DND-41 (cell line): ENCODE data around the gene SH3RF3.

Experiments used
- ATAC-seq: fragments of 200-7000 bp; cut with Tn5 transposase; 3 replicates; pipeline ENCODE4 v1.9.1; 2021; ENCODE audit warnings: low read depth; ENCODE audit not compliant: insufficient read depth
- DNase-seq: peaks from one replicate; pipeline ENCODE4 v3.0.0-alpha.2; 2020
- H2AFZ ChIP-seq: 2 replicates; pipeline ENCODE4 v1.6.0; 2012; ENCODE audit warnings: low read depth, low read length
- H3K27ac ChIP-seq: 2 replicates; pipeline ENCODE4 v1.5.1; 2012; ENCODE audit warnings: low read length, inconsistent platforms
- H3K27me3 ChIP-seq: fragments of 200-600 bp; sonication (generic); 2 replicates; pipeline ENCODE4 v1.6.0; 2012; ENCODE audit warnings: low read length, mild to moderate bottlenecking, inconsistent platforms; ENCODE audit not compliant: insufficient read depth, poor library complexity
- H3K36me3 ChIP-seq: 2 replicates; pipeline ENCODE4 v1.5.1; 2012; ENCODE audit warnings: low read length, inconsistent platforms; ENCODE audit not compliant: insufficient read depth
- H3K4me1 ChIP-seq: 2 replicates; pipeline ENCODE4 v1.5.1; 2012; ENCODE audit warnings: mild to moderate bottlenecking, low read length; ENCODE audit not compliant: insufficient read depth
- H3K4me2 ChIP-seq: 2 replicates; pipeline ENCODE4 v1.6.0; 2012; ENCODE audit warnings: mild to moderate bottlenecking, moderate library complexity, low read length, inconsistent platforms; ENCODE audit not compliant: insufficient read depth
- H3K4me3 ChIP-seq, 2 experiments: fragments of 200-600 bp in 1 of 2; shearing (Covaris generic) in 1 of 2; 2 replicates each; pipeline ENCODE4 v1.5.1; 2012 to 2016; ENCODE audit warnings: inconsistent platforms in 2 of 2, low read length in 2 of 2, mild to moderate bottlenecking in 2 of 2, low read depth in 1 of 2, moderate library complexity in 1 of 2
- H3K79me2 ChIP-seq: 2 replicates; pipeline ENCODE4 v1.6.0; 2012; ENCODE audit warnings: low read length, inconsistent platforms; ENCODE audit not compliant: insufficient read depth
- H3K9ac ChIP-seq: 2 replicates; pipeline ENCODE4 v1.6.0; 2012; ENCODE audit warnings: low read depth, mild to moderate bottlenecking, inconsistent platforms, low read length, moderate library complexity
- H3K9me3 ChIP-seq: 2 replicates; pipeline ENCODE4 v1.5.1; 2012; ENCODE audit warnings: low read length, moderate library complexity, mild to moderate bottlenecking, inconsistent platforms; ENCODE audit not compliant: insufficient read depth, severe bottlenecking
- H4K20me1 ChIP-seq: 2 replicates; pipeline ENCODE4 v1.6.0; 2012; ENCODE audit warnings: low read length; ENCODE audit not compliant: insufficient read depth
- EZH2 ChIP-seq: IDR thresholded peaks from 3 replicates; pipeline ENCODE4 v1.6.1; 2012; ENCODE audit warnings: borderline replicate concordance, low read depth, mild to moderate bottlenecking, moderate library complexity, low read length, inconsistent platforms; ENCODE audit not compliant: severe bottlenecking
- TF ChIP-seq, protein P1 (sequence below): IDR thresholded peaks from 2 replicates; pipeline ENCODE4 v1.5.1; 2012; ENCODE audit warnings: borderline replicate concordance, low read length, moderate library complexity, mild to moderate bottlenecking; ENCODE audit not compliant: poor library complexity, severe bottlenecking; ENCODE audit errors: extremely low read depth

Gene SH3RF3

DNA sequence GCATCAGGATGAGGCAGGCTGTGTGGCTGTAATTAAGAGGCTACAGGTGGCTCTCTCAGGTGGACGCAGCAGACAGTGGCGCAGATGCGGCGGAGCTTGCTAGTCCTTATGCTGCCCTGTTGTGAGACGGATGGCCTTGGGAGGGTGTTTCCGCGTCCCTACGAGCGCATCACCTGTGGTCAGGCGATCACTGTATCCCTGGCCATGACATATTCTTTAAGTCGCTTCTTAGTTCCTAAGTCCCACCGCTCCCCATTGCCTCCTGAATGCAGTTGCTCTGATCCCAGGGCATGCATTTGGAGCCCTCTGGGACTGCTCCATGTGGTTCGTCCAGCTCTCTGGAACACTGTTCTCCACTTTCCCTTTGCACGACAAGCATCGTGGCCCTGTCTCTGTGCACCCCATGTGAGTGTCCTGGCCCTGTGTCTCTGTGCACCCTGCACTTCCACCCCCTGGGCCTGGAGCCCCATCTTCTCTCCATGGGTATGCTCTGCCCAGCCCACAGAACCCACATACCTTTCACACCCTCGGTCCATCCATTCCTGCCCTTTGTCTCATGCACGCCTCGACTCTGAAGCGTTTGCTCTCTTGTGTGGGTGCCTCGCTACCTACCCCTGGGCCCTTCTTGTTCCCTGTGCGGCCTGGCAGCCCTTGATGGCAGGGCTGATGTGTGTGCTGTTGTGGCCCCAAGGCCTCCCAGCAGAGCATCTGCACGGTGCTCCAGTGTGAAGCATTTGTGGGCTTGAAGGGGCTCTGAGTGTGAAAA is 74.4 kb downstream of the SH3RF3 start:
- no peak overlapping the region for H3K27ac ChIP-seq
- no peak for TF ChIP-seq EZH2
- TF ChIP-seq, protein P1, sequence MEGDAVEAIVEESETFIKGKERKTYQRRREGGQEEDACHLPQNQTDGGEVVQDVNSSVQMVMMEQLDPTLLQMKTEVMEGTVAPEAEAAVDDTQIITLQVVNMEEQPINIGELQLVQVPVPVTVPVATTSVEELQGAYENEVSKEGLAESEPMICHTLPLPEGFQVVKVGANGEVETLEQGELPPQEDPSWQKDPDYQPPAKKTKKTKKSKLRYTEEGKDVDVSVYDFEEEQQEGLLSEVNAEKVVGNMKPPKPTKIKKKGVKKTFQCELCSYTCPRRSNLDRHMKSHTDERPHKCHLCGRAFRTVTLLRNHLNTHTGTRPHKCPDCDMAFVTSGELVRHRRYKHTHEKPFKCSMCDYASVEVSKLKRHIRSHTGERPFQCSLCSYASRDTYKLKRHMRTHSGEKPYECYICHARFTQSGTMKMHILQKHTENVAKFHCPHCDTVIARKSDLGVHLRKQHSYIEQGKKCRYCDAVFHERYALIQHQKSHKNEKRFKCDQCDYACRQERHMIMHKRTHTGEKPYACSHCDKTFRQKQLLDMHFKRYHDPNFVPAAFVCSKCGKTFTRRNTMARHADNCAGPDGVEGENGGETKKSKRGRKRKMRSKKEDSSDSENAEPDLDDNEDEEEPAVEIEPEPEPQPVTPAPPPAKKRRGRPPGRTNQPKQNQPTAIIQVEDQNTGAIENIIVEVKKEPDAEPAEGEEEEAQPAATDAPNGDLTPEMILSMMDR = no peak
- ATAC-seq (no peak), DNase-seq (no peak)
- no peak overlapping the region for H3K9ac ChIP-seq
- H3K27me3 ChIP-seq = peaks cover 45% of the 10 kb centered on the region
- H3K79me2 ChIP-seq = no peaks in the 10 kb centered on the region
- H3K4me1 ChIP-seq = no peaks in the 10 kb centered on the region
- no peaks in the 10 kb centered on the region for H3K36me3 ChIP-seq
- H3K4me2 ChIP-seq = no peak overlapping the region
- H4K20me1 ChIP-seq = peaks cover 39% of the 10 kb centered on the region
- no peak overlapping the region for H2AFZ ChIP-seq
- H3K4me3 ChIP-seq = no peak overlapping the region
- no peaks in the 10 kb centered on the region for H3K9me3 ChIP-seq

DNA sequence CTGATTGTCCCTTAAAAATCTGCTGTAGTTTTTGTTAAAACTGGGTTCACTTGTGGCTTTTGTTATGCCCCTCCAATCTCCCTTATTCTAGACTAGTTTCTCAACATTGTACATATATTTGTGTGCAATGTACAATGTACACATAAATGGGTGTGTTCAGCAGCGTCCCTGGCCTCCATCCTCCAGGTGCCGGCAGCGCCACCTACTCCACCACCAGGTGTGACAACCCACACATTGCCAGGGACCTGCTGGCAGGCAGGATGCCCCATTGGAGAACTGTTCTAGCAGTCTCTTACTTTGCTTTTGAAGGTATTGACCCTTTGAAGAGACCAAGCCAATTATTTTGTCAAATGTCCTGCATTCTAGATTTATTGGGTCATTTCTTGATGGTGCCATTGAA is 75.4 kb downstream of the SH3RF3 start:
- DNase-seq (no peak), ATAC-seq (no peak)
- Histone ChIP-seq H3K79me2 (no peaks in the 10 kb centered on the region), H3K27ac (no peak overlapping the region), H3K4me1 (no peaks in the 10 kb centered on the region), H3K27me3 (peaks cover 51% of the 10 kb centered on the region), H3K4me2 (no peak overlapping the region), H3K9me3 (peaks cover 9% of the 10 kb centered on the region), H4K20me1 (peaks cover 36% of the 10 kb centered on the region), H3K36me3 (no peaks in the 10 kb centered on the region), H2AFZ (no peak overlapping the region), H3K4me3 (no peak overlapping the region), H3K9ac (no peak overlapping the region)
- TF ChIP-seq EZH2 = no peak
- TF ChIP-seq, protein P1 = no peak

DNA sequence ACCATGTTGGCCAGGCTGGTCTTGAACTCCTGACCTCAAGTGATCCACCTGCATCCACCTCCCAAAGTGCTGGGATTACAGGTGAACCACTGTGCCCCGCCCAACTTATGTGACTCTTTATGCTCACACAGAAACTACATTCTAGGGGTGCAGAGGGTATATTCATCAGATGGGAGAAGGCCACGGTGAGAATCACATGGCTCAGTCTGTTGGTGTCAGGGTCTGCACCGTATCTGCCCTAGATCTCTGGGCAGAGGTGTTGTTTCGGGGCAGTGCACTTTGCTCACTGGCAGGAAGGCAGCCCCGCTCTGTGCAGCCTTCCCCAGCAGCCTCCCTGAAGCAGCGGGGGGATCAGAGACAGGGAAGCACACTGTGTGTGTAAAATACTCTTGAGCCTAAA is 76.4 kb downstream of the SH3RF3 start:
- H4K20me1 ChIP-seq = peaks cover 31% of the 10 kb centered on the region
- TF ChIP-seq, protein P1 = no peak
- no peak for TF ChIP-seq EZH2
- no peak for ATAC-seq

More for the DNA sequence above, 76.4 kb downstream of the SH3RF3 start:
- peaks cover 56% of the 10 kb centered on the region for H3K27me3 ChIP-seq
- H2AFZ ChIP-seq = no peak overlapping the region
- no peak for DNase-seq
- H3K4me2 ChIP-seq = no peak overlapping the region
- no peak overlapping the region for H3K9ac ChIP-seq
- no peaks in the 10 kb centered on the region for H3K4me1 ChIP-seq
- H3K4me3 ChIP-seq = no peak overlapping the region
- no peak overlapping the region for H3K27ac ChIP-seq
- H3K36me3 ChIP-seq = no peaks in the 10 kb centered on the region
- H3K79me2 ChIP-seq = no peaks in the 10 kb centered on the region
- peaks cover 13% of the 10 kb centered on the region for H3K9me3 ChIP-seq
